Stimulated activated naive CD8-positive, alpha-beta T cell treated with anti-CD3 and anti-CD28 coated beads, Interleukin-15, Interleukin-2, amounts not matched to agents 100 ng/mL and 50 ng/mL, for 24 hours (primary cell): ENCODE results near the gene CDH26.
"Not testable (repeated sequence)": the region's sequence is repeated elsewhere in the genome, so short reads cannot be mapped to it uniquely, and the experiment has no call there.

ENCODE experiments used
- H3K27ac Mint-ChIP-seq: one replicate; pipeline ENCODE4 v1.8.0; 2021; ENCODE audit warnings: mild to moderate bottlenecking, mixed read lengths
- H3K27me3 Mint-ChIP-seq: one replicate; pipeline ENCODE4 v1.8.0; 2021; ENCODE audit warnings: mixed read lengths
- H3K36me3 Mint-ChIP-seq: one replicate; pipeline ENCODE4 v1.8.0; 2021; ENCODE audit warnings: low read depth, mixed read lengths
- H3K4me1 Mint-ChIP-seq: one replicate; pipeline ENCODE4 v1.8.0; 2021; ENCODE audit warnings: low read depth, mixed read lengths
- H3K4me3 Mint-ChIP-seq: one replicate; pipeline ENCODE4 v1.8.0; 2021; ENCODE audit warnings: mild to moderate bottlenecking, mixed read lengths
- H3K9me3 Mint-ChIP-seq: one replicate; pipeline ENCODE4 v1.8.0; 2021; ENCODE audit warnings: mixed read lengths

CDH26 gene

GRCh38 chr20:59949911-59950310 is 8.3 kb upstream of the CDH26 start:
- no peak overlapping the region for H3K4me3 Mint-ChIP-seq
- no peak overlapping the region for H3K27ac Mint-ChIP-seq
- peaks cover 14% of the 10 kb centered on the region for H3K36me3 Mint-ChIP-seq
- no peaks in the 10 kb centered on the region for H3K9me3 Mint-ChIP-seq
- H3K27me3 Mint-ChIP-seq: no peaks in the 10 kb centered on the region
- peaks cover 19% of the 10 kb centered on the region for H3K4me1 Mint-ChIP-seq

DNA sequence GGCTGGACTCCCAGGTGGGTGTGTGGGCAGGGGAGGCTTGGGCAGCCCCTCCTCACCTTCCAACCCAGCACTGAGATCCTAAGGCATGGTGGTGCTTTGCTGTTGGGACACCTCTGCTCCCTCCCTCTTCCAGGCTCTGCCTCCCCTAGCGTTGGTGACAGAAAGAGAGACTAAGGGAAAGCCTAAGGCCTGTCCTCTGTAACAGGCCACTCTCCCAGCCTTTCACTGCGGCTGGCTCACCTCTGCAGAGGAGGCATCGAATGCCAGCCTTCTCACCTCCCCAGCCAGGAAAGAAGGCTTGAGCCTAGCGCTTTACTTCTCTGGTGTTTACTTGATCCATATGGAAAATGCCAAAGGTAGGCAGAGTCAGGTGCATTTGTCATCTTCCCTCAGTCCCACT is 3.5 kb upstream of the CDH26 start:
- H3K4me3 Mint-ChIP-seq: no peak overlapping the region
- H3K27ac Mint-ChIP-seq: peak overlapping the region; percentile 21
- no peaks in the 10 kb centered on the region for H3K9me3 Mint-ChIP-seq
- H3K36me3 Mint-ChIP-seq: peaks cover 5% of the 10 kb centered on the region
- no peaks in the 10 kb centered on the region for H3K27me3 Mint-ChIP-seq
- no peaks in the 10 kb centered on the region for H3K4me1 Mint-ChIP-seq

DNA sequence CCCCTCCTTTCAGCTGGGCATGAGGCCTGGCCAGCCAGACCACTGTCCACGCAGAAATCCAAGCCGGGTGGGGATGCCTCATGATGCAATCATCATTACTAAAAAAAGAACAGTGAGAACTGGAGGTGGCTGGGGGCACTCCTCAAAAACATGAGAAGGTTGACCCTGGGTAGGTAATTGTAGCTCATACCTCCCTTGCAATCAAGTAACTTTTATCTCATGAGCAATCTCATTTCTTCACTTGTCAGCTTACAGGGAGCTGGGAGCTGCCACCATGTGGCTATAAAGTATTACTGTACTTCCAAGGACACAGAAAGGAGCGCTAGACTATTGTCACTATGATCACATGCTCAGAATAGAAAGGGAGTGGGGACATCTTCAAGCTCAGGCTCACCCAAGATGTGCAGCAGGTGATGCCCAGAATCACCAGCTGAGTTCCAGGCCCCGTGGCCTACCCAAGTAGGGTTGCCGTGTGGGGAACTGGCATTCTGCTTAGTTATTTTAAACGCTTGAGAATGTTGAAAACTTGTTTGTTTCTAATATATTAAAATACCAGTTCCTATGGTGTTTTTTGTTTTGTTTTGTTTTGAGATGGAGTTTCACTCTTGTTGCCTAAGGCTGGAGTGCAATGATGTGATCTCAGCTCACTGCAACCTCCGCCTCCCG is 3.0 kb upstream of the CDH26 start:
- Mint-ChIP-seq H3K4me1 (no peaks in the 10 kb centered on the region), H3K27me3 (no peaks in the 10 kb centered on the region), H3K4me3 (no peak overlapping the region), H3K9me3 (no peaks in the 10 kb centered on the region), H3K36me3 (peaks cover 8% of the 10 kb centered on the region), H3K27ac (peak overlapping the region; percentile 21)

- H3K4me1 Mint-ChIP-seq, H3K36me3 Mint-ChIP-seq, H3K9me3 Mint-ChIP-seq, H3K4me3 Mint-ChIP-seq, H3K27ac Mint-ChIP-seq, H3K27me3 Mint-ChIP-seq: not testable (repeated sequence)
Observed at GRCh38 chr20:59957568-59957967, 655 bp upstream of the CDH26 start.

GRCh38 chr20:59958626-59959025 is 403 bp downstream of the CDH26 start:
- Mint-ChIP-seq H3K4me1 (no peaks in the 10 kb centered on the region), H3K4me3 (no peak overlapping the region), H3K27me3 (no peaks in the 10 kb centered on the region), H3K36me3 (peaks cover 7% of the 10 kb centered on the region), H3K27ac (no peak overlapping the region), H3K9me3 (no peaks in the 10 kb centered on the region)

- no peaks in the 10 kb centered on the region for H3K4me1 Mint-ChIP-seq
- H3K9me3 Mint-ChIP-seq: no peaks in the 10 kb centered on the region
- no peaks in the 10 kb centered on the region for H3K27me3 Mint-ChIP-seq
- no peak overlapping the region for H3K4me3 Mint-ChIP-seq
- H3K36me3 Mint-ChIP-seq: peaks cover 7% of the 10 kb centered on the region
- H3K27ac Mint-ChIP-seq: no peak overlapping the region
Observed at GRCh38 chr20:59961423-59961822, 3.2 kb downstream of the CDH26 start.

GRCh38 chr20:59962155-59962554 is 3.9 kb downstream of the CDH26 start:
- H3K4me1 Mint-ChIP-seq: no peaks in the 10 kb centered on the region
- H3K9me3 Mint-ChIP-seq: no peaks in the 10 kb centered on the region
- no peak overlapping the region for H3K4me3 Mint-ChIP-seq
- peaks cover 7% of the 10 kb centered on the region for H3K36me3 Mint-ChIP-seq
- H3K27me3 Mint-ChIP-seq: no peaks in the 10 kb centered on the region
- no peak overlapping the region for H3K27ac Mint-ChIP-seq

- no peaks in the 10 kb centered on the region for H3K4me1 Mint-ChIP-seq
- H3K27me3 Mint-ChIP-seq: no peaks in the 10 kb centered on the region
- H3K9me3 Mint-ChIP-seq: no peaks in the 10 kb centered on the region
- H3K4me3 Mint-ChIP-seq: no peak overlapping the region
- H3K27ac Mint-ChIP-seq: no peak overlapping the region
- no peaks in the 10 kb centered on the region for H3K36me3 Mint-ChIP-seq
Observed at GRCh38 chr20:59966428-59966827, 8.2 kb downstream of the CDH26 start.

DNA sequence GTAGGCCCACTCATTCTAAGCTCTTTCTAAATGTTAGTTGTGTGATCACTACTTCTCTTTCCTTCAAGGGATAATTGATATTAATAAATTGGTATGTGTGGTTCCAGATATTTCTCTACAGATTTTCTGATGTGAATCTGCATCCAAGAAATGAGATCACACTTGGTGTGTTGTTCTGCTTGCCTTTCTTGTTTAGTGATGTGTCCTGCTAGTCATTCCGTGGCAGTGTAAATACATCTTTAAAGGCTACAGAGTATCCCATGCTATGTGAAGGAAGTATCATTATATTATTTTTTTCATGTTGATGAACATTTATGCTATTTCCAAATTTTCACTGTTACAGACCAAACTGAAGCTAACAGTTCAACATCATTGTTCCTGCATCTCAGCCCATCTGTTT is 13.2 kb downstream of the CDH26 start:
- Mint-ChIP-seq H3K4me1 (no peaks in the 10 kb centered on the region), H3K9me3 (no peaks in the 10 kb centered on the region), H3K4me3 (no peak overlapping the region), H3K27me3 (no peaks in the 10 kb centered on the region), H3K27ac (no peak overlapping the region), H3K36me3 (peaks cover 3% of the 10 kb centered on the region)

DNA sequence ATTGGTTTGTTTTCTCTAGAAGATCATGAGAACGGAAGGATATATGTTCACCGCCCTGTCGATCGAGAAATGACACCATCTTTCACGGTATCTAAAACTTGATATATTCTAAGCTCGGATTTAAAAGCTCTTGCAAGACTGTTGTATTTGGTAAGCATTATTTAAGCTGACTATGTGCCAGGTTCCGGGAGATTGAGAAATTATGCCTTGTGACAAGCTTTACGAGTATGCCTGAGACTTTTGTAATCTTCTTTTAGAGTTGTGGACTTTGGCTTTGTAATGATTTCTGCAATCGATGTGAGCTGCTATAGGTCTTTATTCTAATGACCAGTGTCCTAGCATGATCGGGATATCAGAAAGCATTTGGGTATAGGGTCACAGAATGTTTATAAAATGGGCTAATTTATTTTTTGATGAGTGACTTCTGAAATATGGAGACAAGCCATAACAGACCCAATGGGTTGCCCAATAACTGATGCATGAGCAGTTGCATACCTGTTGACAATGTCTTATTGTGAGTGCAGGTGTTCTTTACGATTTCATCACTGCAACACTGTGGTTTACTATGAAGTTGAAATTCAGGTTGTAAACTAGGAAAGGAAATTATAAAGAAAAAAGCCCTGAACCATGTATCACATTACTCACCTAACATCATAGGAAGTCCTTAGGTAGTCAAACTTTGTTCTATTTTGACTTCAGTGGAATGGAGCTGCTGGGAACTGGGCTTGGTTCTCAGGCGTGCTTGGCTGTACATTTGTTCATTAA is 14.0 kb downstream of the CDH26 start:
- no peaks in the 10 kb centered on the region for H3K27me3 Mint-ChIP-seq

DNA sequence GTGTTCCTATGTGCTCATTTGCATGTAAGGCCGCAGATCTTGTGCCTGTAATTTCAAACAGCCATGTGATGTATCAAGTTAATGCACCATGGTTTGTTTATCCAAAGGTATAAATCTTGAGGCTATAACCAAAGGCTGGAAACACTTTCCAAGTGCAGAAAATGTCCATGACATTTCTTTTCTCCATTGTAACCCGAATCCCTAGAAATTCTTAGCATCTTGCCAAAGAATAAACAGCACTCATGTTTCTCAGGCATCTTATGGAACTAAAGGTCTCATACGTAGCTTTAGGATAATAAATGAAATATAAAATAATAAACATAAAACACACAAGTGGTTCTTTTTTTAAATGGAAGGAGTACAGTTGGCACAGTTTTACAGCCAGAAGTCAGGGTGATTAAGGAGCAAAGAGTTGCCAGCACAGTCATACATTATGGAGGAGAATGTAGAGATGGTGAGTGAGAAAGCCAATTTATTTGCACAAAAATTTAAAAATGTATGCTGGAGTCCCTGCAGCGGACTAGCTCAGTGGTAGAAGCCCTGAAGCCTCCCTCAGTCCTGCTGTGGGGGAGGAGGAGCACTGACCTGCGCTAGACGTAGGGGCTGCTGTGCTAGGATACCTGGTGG is 18.0 kb downstream of the CDH26 start:
- Mint-ChIP-seq H3K4me3 (no peak overlapping the region), H3K27me3 (no peaks in the 10 kb centered on the region), H3K36me3 (peaks cover 3% of the 10 kb centered on the region), H3K9me3 (no peaks in the 10 kb centered on the region), H3K27ac (no peak overlapping the region), H3K4me1 (no peaks in the 10 kb centered on the region)

More for the DNA sequence above, 14.0 kb downstream of the CDH26 start:
- Mint-ChIP-seq H3K27ac (no peak overlapping the region), H3K4me1 (no peaks in the 10 kb centered on the region), H3K36me3 (peaks cover 3% of the 10 kb centered on the region), H3K4me3 (no peak overlapping the region), H3K9me3 (no peaks in the 10 kb centered on the region)

GRCh38 chr20:59977086-59977485 is 18.9 kb downstream of the CDH26 start:
- H3K4me1 Mint-ChIP-seq: no peaks in the 10 kb centered on the region
- no peak overlapping the region for H3K4me3 Mint-ChIP-seq
- peaks cover 3% of the 10 kb centered on the region for H3K36me3 Mint-ChIP-seq
- no peak overlapping the region for H3K27ac Mint-ChIP-seq
- no peaks in the 10 kb centered on the region for H3K27me3 Mint-ChIP-seq
- no peaks in the 10 kb centered on the region for H3K9me3 Mint-ChIP-seq

DNA sequence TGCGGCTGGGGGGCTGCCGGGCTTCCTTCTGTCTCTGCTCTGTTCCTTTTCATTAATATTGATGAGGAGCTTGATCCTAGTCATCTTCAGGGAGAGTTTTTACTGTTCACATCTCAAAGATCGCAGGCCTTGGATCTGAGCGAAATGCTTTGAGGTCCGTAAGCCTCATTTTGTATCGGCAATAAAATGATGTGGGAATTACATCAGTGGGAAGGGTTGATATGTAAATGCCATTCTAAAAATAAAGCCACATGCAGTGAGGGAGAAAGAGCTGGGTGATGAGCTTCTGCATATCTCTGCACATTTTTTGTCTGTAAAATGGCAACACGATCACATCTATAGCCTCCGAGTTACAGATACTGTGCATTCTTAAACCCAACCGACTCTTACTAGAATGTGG is 24.9 kb downstream of the CDH26 start:
- Mint-ChIP-seq H3K27me3 (no peaks in the 10 kb centered on the region), H3K36me3 (no peaks in the 10 kb centered on the region), H3K9me3 (no peaks in the 10 kb centered on the region), H3K27ac (no peak overlapping the region), H3K4me1 (no peaks in the 10 kb centered on the region), H3K4me3 (no peak overlapping the region)

DNA sequence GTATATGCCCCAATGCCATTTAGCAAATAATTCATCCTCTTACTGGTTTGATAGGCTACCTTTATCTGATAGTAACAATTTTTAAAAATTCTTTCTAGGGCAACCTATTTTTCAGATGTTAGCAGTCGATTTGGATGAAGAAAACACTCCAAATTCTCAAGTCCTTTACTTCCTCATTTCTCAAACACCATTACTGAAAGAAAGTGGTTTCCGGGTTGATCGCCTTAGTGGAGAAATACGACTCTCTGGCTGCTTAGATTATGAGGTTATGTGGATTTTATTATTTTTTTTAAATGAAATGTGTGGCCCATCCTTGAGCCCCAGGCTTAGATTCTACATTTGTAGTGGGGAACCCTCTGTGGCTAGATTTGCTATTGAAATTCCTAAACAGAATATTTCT is 26.3 kb downstream of the CDH26 start:
- Mint-ChIP-seq H3K4me3 (no peak overlapping the region), H3K9me3 (no peaks in the 10 kb centered on the region), H3K4me1 (no peaks in the 10 kb centered on the region), H3K27ac (no peak overlapping the region), H3K36me3 (no peaks in the 10 kb centered on the region), H3K27me3 (no peaks in the 10 kb centered on the region)

GRCh38 chr20:59985164-59985563 is 26.9 kb downstream of the CDH26 start:
- H3K4me3 Mint-ChIP-seq: no peak overlapping the region
- H3K27me3 Mint-ChIP-seq: no peaks in the 10 kb centered on the region
- H3K9me3 Mint-ChIP-seq: no peaks in the 10 kb centered on the region
- H3K27ac Mint-ChIP-seq: no peak overlapping the region
- no peaks in the 10 kb centered on the region for H3K4me1 Mint-ChIP-seq
- no peaks in the 10 kb centered on the region for H3K36me3 Mint-ChIP-seq
